ENCODE measurements around the gene GTF2I. TPM values are rescaled to one million over a fixed set of nuclear protein-coding genes. Genes with fewer than 3 reads are reported as not detected.

Gene GTF2I
- total RNA-seq (2014; rRNA removed; shearing (Covaris generic)) (219 and 242 TPM in 2 replicates), polyA plus RNA-seq (2016; fragmentation: Nextera tagmentation; extraction: Ambion mirVana) (184 and 204 TPM in 2 replicates)
- long read RNA-seq, full-length matches to known transcripts: 10 of 34 reads
- long read RNA-seq, partial matches to known transcripts: 20 of 34 reads
- long read RNA-seq, other reads (novel, unspliced or antisense): 4 of 34 reads

- H3K4me1 Mint-ChIP-seq: peaks cover 53% of the 10 kb centered on the region
- peaks cover 30% of the 10 kb centered on the region for H3K27me3 Mint-ChIP-seq (ENCODE audit: insufficient read depth, low read depth, poor library complexity)
- Histone ChIP-seq H3K4me2 (peak within 1 kb of the TSS; percentile 87), H2AFZ (0 out of 2 replicates have a peak within 1 kb of the TSS, but pooled peaks have one; percentile 61), H3K27me3 (ENCODE audit: insufficient read depth) (no peaks in the 10 kb centered on the region), H3K9me2 (ENCODE audit: insufficient read depth) (no peaks in the 10 kb centered on the region), H3K4me3 (peak within 1 kb of the TSS; percentile 75), H3F3A (replicated peaks; ENCODE audit: low read depth) (peaks cover 25% of the 10 kb centered on the region), H3K4me1 (ENCODE audit: insufficient read depth) (peaks cover 40% of the 10 kb centered on the region), H3K27ac (ENCODE audit: low read depth) (peak within 1 kb of the TSS; percentile 100), H4K20me1 (replicated peaks; ENCODE audit: insufficient read depth) (no peaks in the 10 kb centered on the region), H3K79me2 (replicated peaks; ENCODE audit: insufficient read depth) (peaks cover 39% of the 10 kb centered on the region), H3K36me3 (ENCODE audit: insufficient read depth) (no peaks in the 10 kb centered on the region)
- peak; percentile 3 for ATAC-seq
- no peak for DNase-seq (ENCODE audit: low spot score)
- TF ChIP-seq POLR2AphosphoS5 (IDR thresholded peaks at IDR 0.05; ENCODE audit: low read depth) (0 out of 2 replicates have a peak, but pooled peaks have one; percentile 4), NANOG (IDR thresholded peaks at IDR 0.05; ENCODE audit: borderline replicate concordance) (no peak), REST (IDR thresholded peaks at IDR 0.05; ENCODE audit: unreplicated experiment) (no peak), ZNF114 (CRISPR knock-in tag; IDR thresholded peaks at IDR 0.05) (no peak), JUNB (IDR thresholded peaks at IDR 0.05; ENCODE audit: unreplicated experiment) (no peak)
- TF ChIP-seq, protein P1, sequence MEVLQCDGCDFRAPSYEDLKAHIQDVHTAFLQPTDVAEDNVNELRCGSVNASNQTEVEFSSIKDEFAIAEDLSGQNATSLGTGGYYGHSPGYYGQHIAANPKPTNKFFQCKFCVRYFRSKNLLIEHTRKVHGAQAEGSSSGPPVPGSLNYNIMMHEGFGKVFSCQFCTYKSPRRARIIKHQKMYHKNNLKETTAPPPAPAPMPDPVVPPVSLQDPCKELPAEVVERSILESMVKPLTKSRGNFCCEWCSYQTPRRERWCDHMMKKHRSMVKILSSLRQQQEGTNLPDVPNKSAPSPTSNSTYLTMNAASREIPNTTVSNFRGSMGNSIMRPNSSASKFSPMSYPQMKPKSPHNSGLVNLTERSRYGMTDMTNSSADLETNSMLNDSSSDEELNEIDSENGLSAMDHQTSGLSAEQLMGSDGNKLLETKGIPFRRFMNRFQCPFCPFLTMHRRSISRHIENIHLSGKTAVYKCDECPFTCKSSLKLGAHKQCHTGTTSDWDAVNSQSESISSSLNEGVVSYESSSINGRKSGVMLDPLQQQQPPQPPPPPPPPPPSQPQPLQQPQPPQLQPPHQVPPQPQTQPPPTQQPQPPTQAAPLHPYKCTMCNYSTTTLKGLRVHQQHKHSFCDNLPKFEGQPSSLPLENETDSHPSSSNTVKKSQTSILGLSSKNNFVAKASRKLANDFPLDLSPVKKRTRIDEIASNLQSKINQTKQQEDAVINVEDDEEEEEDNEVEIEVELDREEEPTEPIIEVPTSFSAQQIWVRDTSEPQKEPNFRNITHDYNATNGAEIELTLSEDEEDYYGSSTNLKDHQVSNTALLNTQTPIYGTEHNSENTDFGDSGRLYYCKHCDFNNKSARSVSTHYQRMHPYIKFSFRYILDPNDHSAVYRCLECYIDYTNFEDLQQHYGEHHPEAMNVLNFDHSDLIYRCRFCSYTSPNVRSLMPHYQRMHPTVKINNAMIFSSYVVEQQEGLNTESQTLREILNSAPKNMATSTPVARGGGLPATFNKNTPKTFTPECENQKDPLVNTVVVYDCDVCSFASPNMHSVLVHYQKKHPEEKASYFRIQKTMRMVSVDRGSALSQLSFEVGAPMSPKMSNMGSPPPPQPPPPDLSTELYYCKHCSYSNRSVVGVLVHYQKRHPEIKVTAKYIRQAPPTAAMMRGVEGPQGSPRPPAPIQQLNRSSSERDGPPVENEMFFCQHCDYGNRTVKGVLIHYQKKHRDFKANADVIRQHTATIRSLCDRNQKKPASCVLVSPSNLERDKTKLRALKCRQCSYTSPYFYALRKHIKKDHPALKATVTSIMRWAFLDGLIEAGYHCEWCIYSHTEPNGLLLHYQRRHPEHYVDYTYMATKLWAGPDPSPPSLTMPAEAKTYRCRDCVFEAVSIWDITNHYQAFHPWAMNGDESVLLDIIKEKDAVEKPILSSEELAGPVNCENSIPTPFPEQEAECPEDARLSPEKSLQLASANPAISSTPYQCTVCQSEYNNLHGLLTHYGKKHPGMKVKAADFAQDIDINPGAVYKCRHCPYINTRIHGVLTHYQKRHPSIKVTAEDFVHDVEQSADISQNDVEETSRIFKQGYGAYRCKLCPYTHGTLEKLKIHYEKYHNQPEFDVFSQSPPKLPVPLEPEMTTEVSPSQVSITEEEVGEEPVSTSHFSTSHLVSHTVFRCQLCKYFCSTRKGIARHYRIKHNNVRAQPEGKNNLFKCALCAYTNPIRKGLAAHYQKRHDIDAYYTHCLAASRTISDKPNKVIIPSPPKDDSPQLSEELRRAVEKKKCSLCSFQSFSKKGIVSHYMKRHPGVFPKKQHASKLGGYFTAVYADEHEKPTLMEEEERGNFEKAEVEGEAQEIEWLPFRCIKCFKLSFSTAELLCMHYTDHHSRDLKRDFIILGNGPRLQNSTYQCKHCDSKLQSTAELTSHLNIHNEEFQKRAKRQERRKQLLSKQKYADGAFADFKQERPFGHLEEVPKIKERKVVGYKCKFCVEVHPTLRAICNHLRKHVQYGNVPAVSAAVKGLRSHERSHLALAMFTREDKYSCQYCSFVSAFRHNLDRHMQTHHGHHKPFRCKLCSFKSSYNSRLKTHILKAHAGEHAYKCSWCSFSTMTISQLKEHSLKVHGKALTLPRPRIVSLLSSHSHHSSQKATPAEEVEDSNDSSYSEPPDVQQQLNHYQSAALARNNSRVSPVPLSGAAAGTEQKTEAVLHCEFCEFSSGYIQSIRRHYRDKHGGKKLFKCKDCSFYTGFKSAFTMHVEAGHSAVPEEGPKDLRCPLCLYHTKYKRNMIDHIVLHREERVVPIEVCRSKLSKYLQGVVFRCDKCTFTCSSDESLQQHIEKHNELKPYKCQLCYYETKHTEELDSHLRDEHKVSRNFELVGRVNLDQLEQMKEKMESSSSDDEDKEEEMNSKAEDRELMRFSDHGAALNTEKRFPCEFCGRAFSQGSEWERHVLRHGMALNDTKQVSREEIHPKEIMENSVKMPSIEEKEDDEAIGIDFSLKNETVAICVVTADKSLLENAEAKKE (CRISPR knock-in tag; IDR thresholded peaks at IDR 0.05): no peak
- H3K4me3 Mint-ChIP-seq: peak within 1 kb of the TSS; percentile 91
- H3K27ac Mint-ChIP-seq: peak within 1 kb of the TSS; percentile 98
- peaks cover 10% of the 10 kb centered on the region for H3K9me3 Mint-ChIP-seq
- peaks cover 30% of the 10 kb centered on the region for H3K36me3 Mint-ChIP-seq (ENCODE audit: low read depth)
Observed at GRCh38 chr7:74657692-74658177, at the start of gene GTF2I. GTF2I (plus strand) TSS chr7:74657718; CDS start chr7:74689129, 31,411 bp downstream.
